Stomach (tissue), 9 donors: ENCODE data around the gene SCN11A. TPM values are rescaled to one million over a fixed set of nuclear protein-coding genes. Genes with fewer than 3 reads are reported as not detected.

Source experiments
- DNase-seq, 2 donors: peaks; one replicate each; pipeline versions ENCODE4 v3.0.0 to v3.0.0-alpha.2; 2013 to 2019
- H3K27ac ChIP-seq, 5 donors: fragments of 200-600 bp in 4 of 5; sonication (generic) in 4 of 5; one replicate each; pipeline ENCODE4 v1.5.1; 2013 to 2019; ENCODE audit warnings: mild to moderate bottlenecking in 1 of 5, moderate library complexity in 1 of 5
- H3K27me3 ChIP-seq, 3 donors: fragments of 200-600 bp; sonication (generic); one replicate each; pipeline ENCODE4 v1.5.1; 2017 to 2019; ENCODE audit warnings: mixed run types in 1 of 3
- H3K36me3 ChIP-seq, 4 donors: fragments of 200-600 bp; sonication (generic); 1 replicate in 3 of 4; 2 replicates in 1 of 4; pipeline ENCODE4 v1.5.1; 2016 to 2019
- H3K4me1 ChIP-seq, 4 donors: fragments of 200-600 bp; sonication (generic); one replicate each; pipeline ENCODE4 v1.5.1; 2016 to 2019
- H3K4me3 ChIP-seq, 4 donors: fragments of 200-600 bp; sonication (generic) in 3 of 4; one replicate each; pipeline ENCODE4 v1.5.1; 2016 to 2019; ENCODE audit warnings: mild to moderate bottlenecking in 1 of 4
- H3K9me3 ChIP-seq, 4 donors: fragments of 200-600 bp; sonication (generic); one replicate each; pipeline ENCODE4 v1.5.1; 2016 to 2019
- CTCF ChIP-seq, 7 experiments: fragments of 450-650 bp in 4 of 7; fragments of 200-600 bp in 3 of 7; sonication (generic) in 3 of 7; IDR thresholded peaks; one replicate each; pipeline ENCODE4 v1.5.1; 2016 to 2019; ENCODE audit warnings: antibody characterized with exemption in 7 of 7, control low read depth in 2 of 7, mild to moderate bottlenecking in 1 of 7
- EP300 ChIP-seq: sonication (generic); formaldehyde crosslinking; IDR thresholded peaks from one replicate; pipeline ENCODE4 v1.6.1; 2017; ENCODE audit warnings: antibody characterized with exemption
- POLR2A ChIP-seq, 4 donors: fragments of 450-650 bp; IDR thresholded peaks; one replicate each; pipeline ENCODE4 v1.6.1; 2016; ENCODE audit warnings: antibody characterized with exemption in 4 of 4, control low read depth in 2 of 4, mild to moderate bottlenecking in 1 of 4, moderate library complexity in 1 of 4
- POLR2AphosphoS5 ChIP-seq, 3 donors: sonication (generic); formaldehyde crosslinking; IDR thresholded peaks; one replicate each; pipeline ENCODE4 v1.6.1; 2016; ENCODE audit warnings: antibody characterized with exemption in 3 of 3
- WGBS, 5 donors: extraction: QIAGEN DNeasy Blood & Tissue Kit in 3 of 5; methylation state at CpG; one replicate each; pipeline versions ENCODE4 v1.1.5 to v1.1.7; 2013 to 2018; 5-methylcytosine and 5-hydroxymethylcytosine counted together
- intact Hi-C: fragments of 100-400 bp; cut with DNase I; formaldehyde crosslinking; loops from one replicate; pipeline ENCODE4 v1.15.1; 2023; ENCODE audit warnings: low total_unique reads
- polyA plus RNA-seq, 3 donors: library from polyadenylated mRNA; stranded (reverse); fragments of 200-250 nt; gene quantifications; one replicate each; pipeline ENCODE4 v1.2.3, GENCODE V29; 2013
- total RNA-seq, 5 donors: library from RNA; depleted of rRNA; stranded (reverse); fragments of >200 nt; gene quantifications; one replicate each; pipeline versions ENCODE4 v1.1.0 to v1.2.3, GENCODE V29; 2014 to 2016
- donor health status: healthy with polysubstance abuse.
- donor health status: Bipolar disorder and iron deficiency.
- donor health status: healthy.

SCN11A gene
- total and polyA plus RNA-seq, 8 donors = 0.14 to 1.1 (median 0.15) TPM; not detected in 5

GRCh38 chr3:39067286-39067685 is 15.5 kb upstream of the SCN11A start:
- Histone ChIP-seq H3K4me1 (peaks cover 0 to 11% (median 5%) of the 10 kb centered on the region in 4 donors), H3K9me3 (no peaks in the 10 kb centered on the region), H3K27me3 (no peaks in the 10 kb centered on the region), H3K36me3 (peaks cover 25 to 77% (median 64%) of the 10 kb centered on the region in 4 donors), H3K27ac (no peak overlapping the region), H3K4me3 (no peak overlapping the region)
- DNase-seq = no peak
- 60 to 71% (median 69%) methylated on average over 1 of the region's 1 CpG for WGBS, 5 donors
- intact Hi-C loops = no loop called here
- TF ChIP-seq POLR2A (IDR thresholded peaks at IDR 0.05) (no peak), CTCF (IDR thresholded peaks at IDR 0.05) (no peak), POLR2AphosphoS5 (IDR thresholded peaks at IDR 0.05) (no peak), EP300 (no peak)

- H3K4me1 ChIP-seq = peaks cover 0 to 12% (median 5%) of the 10 kb centered on the region in 4 donors
- H3K9me3 ChIP-seq = no peaks in the 10 kb centered on the region
- no peaks in the 10 kb centered on the region for H3K27me3 ChIP-seq
- TF ChIP-seq POLR2AphosphoS5 (IDR thresholded peaks at IDR 0.05) (no peak), POLR2A (IDR thresholded peaks at IDR 0.05) (no peak), EP300 (no peak), CTCF (IDR thresholded peaks at IDR 0.05) (no peak)
- peak in 1 of 2 donors; percentile 60 for DNase-seq
- 21 to 50% (median 28%) methylated on average over 1 of the region's 1 CpG for WGBS, 5 donors
- no peak overlapping the region for H3K4me3 ChIP-seq
- H3K36me3 ChIP-seq = peaks cover 22 to 56% (median 44%) of the 10 kb centered on the region in 4 donors
- intact Hi-C loops = no loop called here
- H3K27ac ChIP-seq = no peak overlapping the region
Observed at GRCh38 chr3:39065197-39065596, 13.5 kb upstream of the SCN11A start.

GRCh38 chr3:39064646-39065045 is 12.9 kb upstream of the SCN11A start:
- Histone ChIP-seq H3K27me3 (no peaks in the 10 kb centered on the region), H3K9me3 (no peaks in the 10 kb centered on the region), H3K4me1 (peaks cover 0 to 12% (median 5%) of the 10 kb centered on the region in 4 donors), H3K4me3 (no peak overlapping the region), H3K27ac (no peak overlapping the region), H3K36me3 (peaks cover 18 to 50% (median 39%) of the 10 kb centered on the region in 4 donors)
- no peak for DNase-seq
- WGBS, 5 donors = 93 to 100% (median 93%) methylated on average over 1 of the region's 1 CpG
- intact Hi-C loops = no loop called here
- TF ChIP-seq POLR2A (IDR thresholded peaks at IDR 0.05) (no peak), POLR2AphosphoS5 (IDR thresholded peaks at IDR 0.05) (no peak), EP300 (no peak), CTCF (IDR thresholded peaks at IDR 0.05) (no peak)

GRCh38 chr3:39063143-39063542 is 11.4 kb upstream of the SCN11A start:
- Histone ChIP-seq H3K4me3 (no peak overlapping the region), H3K4me1 (peaks cover 0 to 12% (median 5%) of the 10 kb centered on the region in 4 donors), H3K36me3 (peaks cover 10 to 37% (median 25%) of the 10 kb centered on the region in 4 donors), H3K9me3 (no peaks in the 10 kb centered on the region), H3K27me3 (no peaks in the 10 kb centered on the region), H3K27ac (no peak overlapping the region)
- no peak for TF ChIP-seq CTCF (IDR thresholded peaks at IDR 0.05)
- no peak for TF ChIP-seq POLR2AphosphoS5 (IDR thresholded peaks at IDR 0.05)
- TF ChIP-seq EP300 = no peak
- no peak for TF ChIP-seq POLR2A (IDR thresholded peaks at IDR 0.05)
- 91 to 97% (median 93%) methylated on average over 3 of the region's 3 CpGs for WGBS, 5 donors
- intact Hi-C loops = no loop called here
- DNase-seq = no peak
